IMR-90 (cell line): ENCODE measurements around the gene CALCOCO2. TPM values are rescaled to one million over a fixed set of nuclear protein-coding genes. Genes with fewer than 3 reads are reported as not detected.
"Not testable (repeated sequence)": the region's sequence is repeated elsewhere in the genome, so short reads cannot be mapped to it uniquely, and the experiment has no call there.

ENCODE experiments used
- ATAC-seq: fragments of 200-7000 bp; cut with Tn5 transposase; 2 replicates; pipeline ENCODE4 v1.9.1; 2020; ENCODE audit warnings: low read depth, mild to moderate bottlenecking, moderate library complexity
- BruUV-seq: library from RNA; stranded (reverse); fragments of 400-500 nt; replicated peaks from 2 replicates; lab custom pipeline; 2021; lab: Mats Ljungman, UMichigan
- CTCF ChIA-PET: fragments of 300-600 bp; formaldehyde crosslinking; extraction: SDS; loops from one replicate; lab custom pipeline; 2021; ENCODE audit warnings: antibody characterized with exemption; lab: Yijun Ruan, JAX
- POLR2A ChIA-PET: fragments of 300-600 bp; sonication (Branson Sonifier 250); formaldehyde crosslinking; loops from one replicate; lab custom pipeline; 2022; ENCODE audit warnings: antibody characterized with exemption; ENCODE audit not compliant: unreplicated experiment; lab: Charles Lee
- DNase-seq: peaks from one replicate; pipeline ENCODE4 v3.0.0; 2013
- H2AFZ ChIP-seq: replicated peaks from 2 replicates; pipeline ENCODE3; 2013; ENCODE audit warnings: low read length, mild to moderate bottlenecking; ENCODE audit not compliant: poor library complexity
- H2AK5ac ChIP-seq: 2 replicates; pipeline ENCODE4 v1.6.1; 2013; ENCODE audit warnings: low read depth, low read length, inconsistent platforms
- H2AK9ac ChIP-seq: replicated peaks from 2 replicates; pipeline ENCODE3; 2013; ENCODE audit warnings: mild to moderate bottlenecking, low read depth, low read length, moderate library complexity; ENCODE audit not compliant: poor library complexity
- H2BK120ac ChIP-seq: 2 replicates; pipeline ENCODE4 v1.6.1; 2013; ENCODE audit warnings: low read depth, low read length, inconsistent platforms
- H2BK15ac ChIP-seq: 3 replicates; pipeline ENCODE4 v1.6.1; 2013; ENCODE audit warnings: low read depth, low read length, inconsistent platforms
- H2BK20ac ChIP-seq: 2 replicates; pipeline ENCODE4 v1.6.1; 2013; ENCODE audit warnings: low read depth, mild to moderate bottlenecking, inconsistent platforms, low read length, moderate library complexity
- H2BK5ac ChIP-seq: 2 replicates; pipeline ENCODE4 v1.6.1; 2013; ENCODE audit warnings: mild to moderate bottlenecking, low read depth, low read length, inconsistent platforms; ENCODE audit not compliant: poor library complexity, severe bottlenecking
- H3K14ac ChIP-seq: replicated peaks from 2 replicates; pipeline ENCODE4 v1.6.1; 2013; ENCODE audit warnings: low read depth, low read length, inconsistent platforms
- H3K18ac ChIP-seq: 2 replicates; pipeline ENCODE4 v1.6.1; 2013; ENCODE audit warnings: low read depth, low read length, control low read depth
- H3K23ac ChIP-seq: 2 replicates; pipeline ENCODE4 v1.6.1; 2013; ENCODE audit warnings: low read depth, low read length, inconsistent platforms
- H3K27ac ChIP-seq: 2 replicates; pipeline ENCODE4 v1.5.1; 2013; ENCODE audit warnings: mild to moderate bottlenecking, control low read depth, low read length; ENCODE audit not compliant: insufficient read depth
- H3K27me3 ChIP-seq: 2 replicates; pipeline ENCODE4 v1.6.1; 2013; ENCODE audit warnings: low read length; ENCODE audit not compliant: control insufficient read depth, insufficient read depth
- H3K36me3 ChIP-seq: 2 replicates; pipeline ENCODE4 v1.6.1; 2013; ENCODE audit warnings: low read length, mixed read lengths; ENCODE audit not compliant: control insufficient read depth, insufficient read depth
- H3K4ac ChIP-seq: 2 replicates; pipeline ENCODE4 v1.6.1; 2013; ENCODE audit warnings: low read depth, low read length, inconsistent platforms
- H3K4me1 ChIP-seq: 2 replicates; pipeline ENCODE4 v1.6.1; 2013; ENCODE audit warnings: low read length, mixed read lengths; ENCODE audit not compliant: control insufficient read depth, insufficient read depth
- H3K4me2 ChIP-seq: 2 replicates; pipeline ENCODE4 v1.6.1; 2013; ENCODE audit warnings: low read depth, mild to moderate bottlenecking, control low read depth, low read length, moderate library complexity
- H3K4me3 ChIP-seq: 2 replicates; pipeline ENCODE4 v1.5.1; 2013; ENCODE audit warnings: low read depth, mild to moderate bottlenecking, control low read depth, low read length, moderate library complexity; ENCODE audit not compliant: insufficient read depth
- H3K56ac ChIP-seq: 2 replicates; pipeline ENCODE4 v1.6.1; 2013; ENCODE audit warnings: low read length, inconsistent platforms; ENCODE audit not compliant: insufficient read depth; ENCODE audit errors: extremely low read depth
- H3K79me1 ChIP-seq, 2 experiments: 2 replicates each; pipeline ENCODE4 v1.6.1; 2013; ENCODE audit warnings: low read length in 2 of 2, inconsistent platforms in 1 of 2, low read depth in 1 of 2
- H3K9ac ChIP-seq: 2 replicates; pipeline ENCODE4 v1.6.1; 2013; ENCODE audit warnings: low read depth, low read length, control low read depth
- H3K9me1 ChIP-seq: 2 replicates; pipeline ENCODE4 v1.6.1; 2013; ENCODE audit warnings: low read length, inconsistent platforms; ENCODE audit not compliant: insufficient read depth
- H3K9me3 ChIP-seq: 2 replicates; pipeline ENCODE4 v1.6.1; 2013; ENCODE audit warnings: low read length; ENCODE audit not compliant: control insufficient read depth, insufficient read depth
- H4K20me1 ChIP-seq: 2 replicates; pipeline ENCODE4 v1.6.1; 2013; ENCODE audit warnings: low read length, inconsistent platforms; ENCODE audit not compliant: insufficient read depth
- H4K5ac ChIP-seq: 2 replicates; pipeline ENCODE4 v1.6.1; 2013; ENCODE audit warnings: mild to moderate bottlenecking, low read depth, low read length, control low read depth
- H4K8ac ChIP-seq, 2 experiments: 2 replicates each; pipeline ENCODE4 v1.6.1; 2013; ENCODE audit warnings: low read depth in 2 of 2, low read length in 2 of 2, control low read depth in 1 of 2, inconsistent platforms in 1 of 2
- H4K91ac ChIP-seq: 2 replicates; pipeline ENCODE4 v1.6.1; 2013; ENCODE audit warnings: low read depth, low read length, inconsistent platforms; ENCODE audit not compliant: insufficient read depth
- WGBS, 2 experiments: methylation state at CpG; one replicate each; pipeline versions ENCODE4 v1.1.5 to v1.1.7; 2013; ENCODE audit warnings: missing lambda C conversion rate in 2 of 2; ENCODE audit not compliant: insufficient read length in 1 of 2; ENCODE audit errors: extremely low coverage in 2 of 2; 5-methylcytosine and 5-hydroxymethylcytosine counted together
- dilution Hi-C: fragments of 300-500 bp; cut with HindIII; formaldehyde crosslinking; loops from one replicate; pipeline ENCODE4 v1.14.3; 2018; ENCODE audit warnings: low sequenced_read_pairs; ENCODE audit not compliant: unreplicated experiment
- in situ Hi-C: fragments of 300-500 bp; cut with MboI; formaldehyde crosslinking; loops from 3 replicates; pipeline ENCODE4 v1.14.3; 2019; ENCODE audit warnings: low sequenced_read_pairs, inconsistent platforms, mixed read lengths
- intact Hi-C: fragments of 100-400 bp; cut with micrococcal nuclease; formaldehyde crosslinking; loops from 2 replicates; pipeline ENCODE4 v1.10.0; 2022
- polyA plus RNA-seq, 3 experiments: library from polyadenylated mRNA; depleted of rRNA; stranded (reverse); fragments of >200 nt; gene quantifications; 2 replicates each; pipeline ENCODE4 v1.2.3, GENCODE V29; 2012; ENCODE audit warnings: low replicate concordance in 1 of 3
- total RNA-seq: library from RNA; depleted of rRNA; stranded (reverse); fragments of >200 nt; gene quantifications from 2 replicates; pipeline ENCODE4 v1.2.3, GENCODE V29; 2012

The CALCOCO2 gene
- total and polyA plus RNA-seq, 2 of the 4 experiments (the other 2 are of a cell fraction): 35.9 to 53.4 TPM

- POLR2A ChIA-PET, H3K4me3 ChIP-seq, H3K4me2 ChIP-seq, H2BK5ac ChIP-seq, H3K27me3 ChIP-seq, DNase-seq, ATAC-seq, H3K9ac ChIP-seq, H2AK9ac ChIP-seq, intact Hi-C loops, BruUV-seq, H3K79me1 ChIP-seq, CTCF ChIA-PET, H3K56ac ChIP-seq, H3K23ac ChIP-seq, in situ Hi-C loops, H4K5ac ChIP-seq, H2AFZ ChIP-seq, dilution Hi-C loops, H3K36me3 ChIP-seq, H3K9me3 ChIP-seq, H4K20me1 ChIP-seq: not testable (repeated sequence)
- peaks cover 22% of the 10 kb centered on the region for H3K9me1 ChIP-seq
- peak overlapping the region; percentile 81; the same call in 1 of the 2 replicates for H2BK20ac ChIP-seq
- H4K8ac ChIP-seq: peak overlapping the region in 1 of 2 experiments; percentile 64; a peak in 1 of 4 replicates
- peaks cover 14% of the 10 kb centered on the region for H3K4me1 ChIP-seq
- peak overlapping the region; percentile 55; the same call in 1 of the 2 replicates for H4K91ac ChIP-seq
- 0 out of 2 replicates have a peak overlapping the region, but pooled peaks have one; percentile 35 for H2BK120ac ChIP-seq
- H3K18ac ChIP-seq: peak overlapping the region; percentile 50
- H2AK5ac ChIP-seq: peak overlapping the region; percentile 27; the same call in 1 of the 2 replicates
- peak overlapping the region; percentile 37; the same call in 1 of the 2 replicates for H3K14ac ChIP-seq
- 83% methylated on average over 1 of the region's 6 CpGs; no CpG with 5 or more reads in 1 of the 2 experiments for WGBS, 2 experiments
- H3K27ac ChIP-seq: peak overlapping the region; percentile 16; the same call in 1 of the 2 replicates
- peak overlapping the region; percentile 71; the same call in 1 of the 3 replicates for H2BK15ac ChIP-seq
- peak overlapping the region; percentile 37; the same call in 1 of the 2 replicates for H3K4ac ChIP-seq
These were observed 34.7 kb upstream of the CALCOCO2 start for GRCh38 chr17:48796163-48796522.
